Neuronal stem cell (in vitro differentiated cells): Measurements from ENCODE around the gene ATP6V1B1. TPM values are rescaled to one million over a fixed set of nuclear protein-coding genes. Genes with fewer than 3 reads are reported as not detected.

Source experiments
- DNase-seq: peaks from one replicate; pipeline ENCODE4 v3.0.0-alpha.2; 2013; ENCODE audit warnings: low spot score
- H2AFZ ChIP-seq: one replicate; pipeline ENCODE4 v1.6.1; 2013; ENCODE audit warnings: mild to moderate bottlenecking, low read length, inconsistent platforms
- H2AK5ac ChIP-seq: 2 replicates; pipeline ENCODE4 v1.6.1; 2013; ENCODE audit warnings: low read depth, mild to moderate bottlenecking, inconsistent platforms, low read length, moderate library complexity, mixed read lengths
- H2BK120ac ChIP-seq: 2 replicates; pipeline ENCODE4 v1.6.1; 2013; ENCODE audit warnings: low read depth, mild to moderate bottlenecking, inconsistent platforms, low read length, moderate library complexity, mixed read lengths
- H2BK12ac ChIP-seq: one replicate; pipeline ENCODE4 v1.6.1; 2013; ENCODE audit warnings: low read length, inconsistent platforms
- H2BK15ac ChIP-seq: 2 replicates; pipeline ENCODE4 v1.6.1; 2013; ENCODE audit warnings: mild to moderate bottlenecking, low read length, inconsistent platforms, mixed read lengths
- H2BK5ac ChIP-seq: one replicate; pipeline ENCODE4 v1.6.1; 2013; ENCODE audit warnings: inconsistent platforms, mild to moderate bottlenecking, low read length, moderate library complexity
- H3K14ac ChIP-seq: one replicate; pipeline ENCODE4 v1.6.1; 2013; ENCODE audit warnings: low read length, inconsistent platforms
- H3K18ac ChIP-seq: 2 replicates; pipeline ENCODE4 v1.6.1; 2013; ENCODE audit warnings: low read length, inconsistent platforms
- H3K23ac ChIP-seq: 2 replicates; pipeline ENCODE4 v1.6.1; 2013; ENCODE audit warnings: low read depth, mild to moderate bottlenecking, mixed read lengths, low read length, inconsistent platforms; ENCODE audit not compliant: poor library complexity
- H3K27ac ChIP-seq: replicated peaks from 3 replicates; pipeline ENCODE4 v1.5.1; 2013; ENCODE audit warnings: low read length, inconsistent platforms
- H3K27me3 ChIP-seq, 3 experiments: 2 replicates each; pipeline ENCODE4 v1.6.1; 2013; ENCODE audit warnings: low read length in 3 of 3, mild to moderate bottlenecking in 2 of 3, inconsistent platforms in 1 of 3, low read depth in 1 of 3, mixed read lengths in 1 of 3, moderate library complexity in 1 of 3; ENCODE audit not compliant: control insufficient read depth in 3 of 3, insufficient read depth in 3 of 3
- H3K36me3 ChIP-seq, 2 donors: replicated peaks in 1 of 2; 2 replicates each; pipeline ENCODE4 v1.6.1; 2013; ENCODE audit warnings: low read length in 2 of 2; ENCODE audit not compliant: control insufficient read depth in 2 of 2, insufficient read depth in 2 of 2
- H3K4ac ChIP-seq: 2 replicates; pipeline ENCODE4 v1.6.1; 2013; ENCODE audit warnings: inconsistent platforms, mild to moderate bottlenecking, low read length, moderate library complexity
- H3K4me1 ChIP-seq, 2 donors: 1 replicate in 1 of 2; 2 replicates in 1 of 2; pipeline ENCODE4 v1.6.1; 2013; ENCODE audit warnings: low read length in 2 of 2, low read depth in 1 of 2; ENCODE audit not compliant: control insufficient read depth in 2 of 2, insufficient read depth in 1 of 2
- H3K4me2 ChIP-seq: one replicate; pipeline ENCODE4 v1.6.1; 2013; ENCODE audit warnings: mild to moderate bottlenecking, low read length, inconsistent platforms; ENCODE audit not compliant: insufficient read depth, poor library complexity, severe bottlenecking
- H3K4me3 ChIP-seq, 2 donors: 2 replicates each; pipeline ENCODE4 v1.5.1; 2013; ENCODE audit warnings: low read length in 2 of 2, mild to moderate bottlenecking in 2 of 2, inconsistent platforms in 1 of 2, moderate library complexity in 1 of 2
- H3K79me1 ChIP-seq: one replicate; pipeline ENCODE4 v1.6.1; 2013; ENCODE audit warnings: low read depth, mild to moderate bottlenecking, inconsistent platforms, low read length, moderate library complexity
- H3K9ac ChIP-seq: one replicate; pipeline ENCODE4 v1.6.1; 2013; ENCODE audit warnings: mild to moderate bottlenecking, low read depth, low read length, inconsistent platforms; ENCODE audit not compliant: poor library complexity
- H3K9me3 ChIP-seq, 2 donors: replicated peaks in 1 of 2; 2 replicates each; pipeline versions ENCODE3 to v1.6.1; 2013; ENCODE audit warnings: low read length in 2 of 2, mild to moderate bottlenecking in 2 of 2, inconsistent platforms in 1 of 2, low read depth in 1 of 2, mixed read lengths in 1 of 2, moderate library complexity in 1 of 2; ENCODE audit not compliant: control insufficient read depth in 2 of 2, insufficient read depth in 1 of 2
- H4K8ac ChIP-seq: one replicate; pipeline ENCODE4 v1.6.1; 2013; ENCODE audit warnings: low read depth, mild to moderate bottlenecking, inconsistent platforms, low read length, moderate library complexity
- H4K91ac ChIP-seq: one replicate; pipeline ENCODE4 v1.6.1; 2013; ENCODE audit warnings: low read length, low read depth, mild to moderate bottlenecking, inconsistent platforms; ENCODE audit not compliant: poor library complexity
- WGBS, 2 donors: extraction: QIAGEN DNeasy Blood & Tissue Kit; methylation state at CpG; one replicate each; pipeline ENCODE4 v1.1.7; 2013; ENCODE audit warnings: missing lambda C conversion rate in 2 of 2, mixed read lengths in 1 of 2; ENCODE audit not compliant: insufficient read length in 2 of 2, insufficient replicate concordance in 1 of 2; ENCODE audit errors: extremely low coverage in 2 of 2; 5-methylcytosine and 5-hydroxymethylcytosine counted together
- polyA plus RNA-seq, 2 experiments: library from polyadenylated mRNA; stranded (reverse); fragments of 200-250 nt; gene quantifications; one replicate each; pipeline ENCODE4 v1.2.3, GENCODE V29; 2013

ATP6V1B1 gene
- 1.9 TPM for polyA plus RNA-seq (2013, experiment 1 of 2)
- polyA plus RNA-seq (2013, experiment 2 of 2), result 2.3 TPM

DNA sequence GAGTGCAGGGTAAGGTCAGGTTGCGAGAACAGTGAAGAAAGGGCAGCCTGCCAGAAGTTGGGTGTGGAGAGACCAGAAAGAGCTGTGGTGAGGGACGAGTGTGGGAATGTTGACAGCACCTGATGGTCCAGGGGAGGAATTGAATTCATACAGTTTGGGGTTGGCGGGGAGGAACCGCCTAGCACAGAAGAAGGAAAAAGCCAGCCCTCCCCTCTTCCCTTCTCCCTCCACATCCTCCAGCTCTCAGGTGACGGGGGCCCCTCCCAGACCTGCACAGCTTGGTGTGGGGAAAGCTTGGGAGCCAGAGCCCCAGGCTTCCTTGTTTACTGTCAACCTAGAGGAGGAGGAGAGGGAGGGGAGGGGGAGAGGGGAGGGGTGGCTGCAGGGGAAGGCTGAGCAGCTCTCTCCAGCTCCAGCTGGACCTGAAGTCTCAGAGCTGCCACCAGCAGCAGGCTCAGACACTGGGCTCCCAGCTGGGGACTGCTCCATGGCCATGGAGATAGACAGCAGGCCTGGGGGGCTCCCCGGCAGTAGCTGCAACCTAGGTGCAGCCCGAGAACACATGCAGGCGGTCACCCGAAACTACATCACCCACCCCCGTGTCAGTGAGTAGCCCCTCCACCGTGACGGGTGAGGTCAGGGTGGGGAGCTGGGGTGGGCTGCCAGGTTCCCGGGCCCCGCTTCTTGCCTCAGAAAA lies at the start of gene ATP6V1B1:
Gene ATP6V1B1, plus strand, starts transcription at position 433 of the 697 bp plus-strand sequence. Its CDS starts 55 bp downstream, at position 488.
- Histone ChIP-seq H2BK120ac (no peak within 1 kb of the TSS), H3K4me1 (peaks cover 44 to 48% of the 10 kb centered on the region in 2 donors), H3K4me3 (peak within 1 kb of the TSS in 1 of 2 donors; percentile 15), H3K18ac (peak within 1 kb of the TSS; percentile 84), H2BK5ac (no peak within 1 kb of the TSS), H3K79me1 (no peaks in the 10 kb centered on the region), H3K9ac (no peak within 1 kb of the TSS), H4K8ac (no peak within 1 kb of the TSS), H2BK15ac (peak within 1 kb of the TSS; percentile 40), H3K14ac (peak within 1 kb of the TSS; percentile 73), H4K91ac (no peak within 1 kb of the TSS), H2AFZ (no peak within 1 kb of the TSS), H3K4ac (no peak within 1 kb of the TSS), H3K27me3 (no peaks in the 10 kb centered on the region), H3K9me3 (no peaks in the 10 kb centered on the region), H3K36me3 (peaks cover 0 to 7% of the 10 kb centered on the region in 2 donors), H2BK12ac (peak within 1 kb of the TSS; percentile 48), H3K4me2 (no peak within 1 kb of the TSS), H3K27ac (no peak within 1 kb of the TSS), H3K23ac (no peak within 1 kb of the TSS), H2AK5ac (peak within 1 kb of the TSS; percentile 94)
- DNase-seq, result no peak
- no CpG with 5 or more reads among the region's 14 CpGs for WGBS, 2 donors

- peaks cover 39 to 86% (median 74%) of the 10 kb centered on the region in 3 experiments for H3K27me3 ChIP-seq
- no peak overlapping the region for H2BK15ac ChIP-seq
- H3K4ac ChIP-seq, result no peak overlapping the region
- no peak overlapping the region for H3K27ac ChIP-seq
- peaks cover 3 to 9% of the 10 kb centered on the region in 2 donors for H3K9me3 ChIP-seq
- no peak overlapping the region for H3K18ac ChIP-seq
- no peak overlapping the region for H3K9ac ChIP-seq
- no peak for DNase-seq
- H3K23ac ChIP-seq, result no peak overlapping the region
- H4K8ac ChIP-seq, result no peak overlapping the region
- no peak overlapping the region for H2AK5ac ChIP-seq
- no peaks in the 10 kb centered on the region for H3K36me3 ChIP-seq
- peaks cover 4% of the 10 kb centered on the region for H3K79me1 ChIP-seq
- no peak overlapping the region for H2BK5ac ChIP-seq
- H3K14ac ChIP-seq, result no peak overlapping the region
- peaks cover 9 to 20% of the 10 kb centered on the region in 2 donors for H3K4me1 ChIP-seq
- no peak overlapping the region for H3K4me3 ChIP-seq
- no CpG with 5 or more reads among the region's 10 CpGs for WGBS, 2 donors
- H4K91ac ChIP-seq, result no peak overlapping the region
- H2AFZ ChIP-seq, result no peak overlapping the region
- H3K4me2 ChIP-seq, result no peak overlapping the region
- no peak overlapping the region for H2BK120ac ChIP-seq
- no peak overlapping the region for H2BK12ac ChIP-seq
These were observed 49.1 kb upstream of the ATP6V1B1 start for GRCh38 chr2:70886541-70886987.

- Histone ChIP-seq H3K79me1 (peaks cover 4% of the 10 kb centered on the region), H4K8ac (no peak overlapping the region), H2BK120ac (no peak overlapping the region), H3K4me1 (peaks cover 9 to 20% of the 10 kb centered on the region in 2 donors), H3K18ac (peak overlapping the region; percentile 91), H3K23ac (no peak overlapping the region), H4K91ac (no peak overlapping the region), H2AK5ac (no peak overlapping the region), H3K4me3 (peak overlapping the region; percentile 55 to 76), H2AFZ (peak overlapping the region; percentile 98), H3K9me3 (peaks cover 3 to 9% of the 10 kb centered on the region in 2 donors), H3K27ac (no peak overlapping the region), H3K4me2 (peak overlapping the region; percentile 69), H2BK12ac (no peak overlapping the region), H3K4ac (no peak overlapping the region), H3K9ac (no peak overlapping the region), H3K36me3 (no peaks in the 10 kb centered on the region), H2BK5ac (no peak overlapping the region), H2BK15ac (peak overlapping the region; percentile 64), H3K14ac (no peak overlapping the region), H3K27me3 (peaks cover 44 to 92% (median 80%) of the 10 kb centered on the region in 3 experiments)
- DNase-seq, result no peak
- no CpG with 5 or more reads among the region's 8 CpGs for WGBS, 2 donors
These were observed 48.5 kb upstream of the ATP6V1B1 start for GRCh38 chr2:70887208-70887549.

DNA sequence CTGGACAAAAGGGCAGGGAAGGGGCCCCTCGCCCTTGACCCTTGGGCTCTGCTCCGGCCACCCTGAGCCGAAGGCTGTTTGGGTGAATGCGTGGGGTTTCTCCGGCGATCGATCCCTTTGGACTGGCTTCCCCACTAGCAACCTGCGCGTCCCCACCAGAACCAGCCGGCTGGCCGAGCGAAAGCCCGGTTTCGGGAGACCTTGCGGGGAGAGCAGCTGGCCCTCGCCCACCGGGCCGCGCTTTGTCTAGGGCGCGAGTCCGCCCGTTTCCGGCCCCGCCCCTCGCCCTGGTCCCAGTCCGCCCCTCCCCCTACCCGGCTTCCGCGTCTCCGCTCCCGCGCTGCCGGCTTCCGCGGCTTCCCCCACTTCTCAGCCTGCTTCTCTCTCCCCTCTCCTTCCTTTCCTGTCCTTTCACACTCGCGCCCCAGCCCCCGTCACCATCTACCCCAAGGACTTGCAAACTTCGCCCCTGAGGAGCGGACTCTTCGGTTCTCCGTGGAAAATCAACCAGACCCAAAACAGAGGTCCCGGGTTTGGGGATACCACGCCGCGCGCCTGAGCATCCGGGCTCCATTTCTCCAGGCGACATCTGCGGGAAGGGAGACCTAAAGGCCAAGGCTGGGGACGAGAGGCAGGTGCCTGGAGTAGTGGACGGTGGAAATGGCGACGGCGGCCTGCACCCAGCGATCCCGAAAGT lies 48.0 kb upstream of the ATP6V1B1 start:
- peak overlapping the region; percentile 69 for H3K4me2 ChIP-seq
- H3K9ac ChIP-seq, result peak overlapping the region; percentile 56
- peaks cover 46 to 97% (median 81%) of the 10 kb centered on the region in 3 experiments for H3K27me3 ChIP-seq
- no peak overlapping the region for H2BK5ac ChIP-seq
- no peak overlapping the region for H2BK12ac ChIP-seq
- H3K36me3 ChIP-seq, result no peaks in the 10 kb centered on the region
- no peak overlapping the region for H3K23ac ChIP-seq
- no peak overlapping the region for H2AK5ac ChIP-seq
- no peak overlapping the region for H4K91ac ChIP-seq
- peaks cover 2 to 9% of the 10 kb centered on the region in 2 donors for H3K9me3 ChIP-seq
- H3K79me1 ChIP-seq, result peaks cover 4% of the 10 kb centered on the region
- DNase-seq, result no peak
- no peak overlapping the region for H3K27ac ChIP-seq
- no CpG with 5 or more reads among the region's 58 CpGs for whole genome bisulfite sequencing, 2 donors
- H4K8ac ChIP-seq, result no peak overlapping the region
- peak overlapping the region; percentile 98 for H2AFZ ChIP-seq
- peaks cover 9 to 20% of the 10 kb centered on the region in 2 donors for H3K4me1 ChIP-seq
- peak overlapping the region; percentile 31 for H3K4ac ChIP-seq
- H3K4me3 ChIP-seq, result peak overlapping the region; percentile 55 to 76
- H3K14ac ChIP-seq, result peak overlapping the region; percentile 87
- H2BK120ac ChIP-seq, result no peak overlapping the region
- peak overlapping the region; percentile 91 for H3K18ac ChIP-seq
- peak overlapping the region; percentile 64 for H2BK15ac ChIP-seq
